Ascending aorta (tissue), 2 donors: ENCODE measurements around the gene NECAB2. TPM values are rescaled to one million over a fixed set of nuclear protein-coding genes. Genes with fewer than 3 reads are reported as not detected.
A peak's percentile ranks its signal among the peaks of the same experiment; 100 is the strongest.

Experiments
- DNase-seq, 2 donors: peaks; one replicate each; pipeline ENCODE4 v3.0.0-alpha.2; 2019; ENCODE audit warnings: low spot score in 2 of 2
- H3K27ac ChIP-seq, 2 donors: fragments of 200-600 bp; sonication (generic); one replicate each; pipeline ENCODE4 v1.5.1; 2016 to 2017; ENCODE audit warnings: mild to moderate bottlenecking in 1 of 2
- H3K27me3 ChIP-seq: fragments of 200-600 bp; sonication (generic); one replicate; pipeline ENCODE4 v1.5.1; 2017
- H3K36me3 ChIP-seq, 2 donors: fragments of 200-600 bp; sonication (generic); one replicate each; pipeline ENCODE4 v1.5.1; 2016
- H3K4me1 ChIP-seq, 2 donors: fragments of 200-600 bp; sonication (generic); one replicate each; pipeline ENCODE4 v1.5.1; 2016 to 2017; ENCODE audit warnings: mild to moderate bottlenecking in 1 of 2
- H3K4me3 ChIP-seq, 2 donors: fragments of 200-600 bp; sonication (generic); one replicate each; pipeline ENCODE4 v1.5.1; 2016 to 2017; ENCODE audit warnings: mild to moderate bottlenecking in 1 of 2
- H3K9me3 ChIP-seq, 2 donors: fragments of 200-600 bp; sonication (generic); one replicate each; pipeline ENCODE4 v1.5.1; 2016
- intact Hi-C: fragments of 100-400 bp; cut with DNase I; formaldehyde crosslinking; loops from one replicate; pipeline ENCODE4 v1.15.1; 2023
- total RNA-seq: library from RNA; depleted of rRNA; stranded (reverse); fragments of >200 nt; gene quantifications from one replicate; pipeline ENCODE4 v1.1.0, GENCODE V29; 2016
- TF ChIP-seq, protein P1 (sequence below), 3 experiments: fragments of 200-600 bp in 2 of 3; fragments of 450-650 bp in 1 of 3; sonication (generic) in 2 of 3; IDR thresholded peaks; one replicate each; pipeline ENCODE4 v1.5.1; 2016 to 2019; ENCODE audit warnings: antibody characterized with exemption in 3 of 3, mild to moderate bottlenecking in 1 of 3, moderate library complexity in 1 of 3

NECAB2 gene
- total RNA-seq, 1 donor from 2014 or later: not detected

DNA sequence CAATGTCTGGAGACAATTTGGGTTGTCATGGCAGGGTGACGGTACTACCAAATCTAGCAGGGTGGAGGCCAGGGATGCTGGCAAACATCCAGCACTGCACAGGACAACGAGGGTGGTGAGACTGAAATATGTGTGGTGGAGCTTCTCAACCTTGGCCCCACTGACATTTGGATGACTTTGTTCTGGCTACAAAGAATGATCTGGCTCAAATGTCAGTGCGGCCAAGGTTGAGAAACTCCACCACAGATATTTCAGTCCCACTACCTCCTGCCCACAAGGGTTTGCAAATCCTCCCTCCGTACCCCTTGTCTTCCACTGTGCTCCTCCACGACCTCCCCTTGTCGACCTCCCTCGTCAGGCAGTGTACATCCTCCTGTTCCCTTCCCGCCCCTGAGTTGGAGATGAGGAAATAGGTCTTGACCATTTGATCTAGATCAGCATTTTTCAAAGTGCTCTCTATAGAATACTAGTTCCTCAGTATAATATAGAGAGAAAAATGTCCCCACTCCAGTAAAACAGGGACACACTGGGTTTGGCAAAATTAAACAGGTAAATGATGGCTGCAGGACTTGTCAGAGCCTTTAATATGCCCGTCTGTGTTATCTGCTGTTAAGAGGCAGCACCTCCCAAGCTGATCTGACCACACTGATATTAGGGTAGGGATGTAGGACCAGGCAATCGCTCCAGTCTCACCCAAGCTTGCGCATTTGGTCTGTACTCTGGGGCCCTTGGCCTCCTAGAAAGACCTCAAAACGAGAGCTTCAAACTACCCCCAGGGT is 8.2 kb upstream of the NECAB2 start:
- Histone ChIP-seq H3K36me3 (peaks cover 28 to 56% of the 10 kb centered on the region in 2 donors), H3K4me1 (peaks cover 1 to 6% of the 10 kb centered on the region in 2 donors), H3K4me3 (no peak overlapping the region), H3K27ac (no peak overlapping the region), H3K27me3 (no peaks in the 10 kb centered on the region), H3K9me3 (no peaks in the 10 kb centered on the region)
- intact Hi-C loops: loop anchor here (10.0 kb wide), 1 partner anchor 245 kb away; no protein-coding TSS in a partner anchor
- TF ChIP-seq, protein P1, sequence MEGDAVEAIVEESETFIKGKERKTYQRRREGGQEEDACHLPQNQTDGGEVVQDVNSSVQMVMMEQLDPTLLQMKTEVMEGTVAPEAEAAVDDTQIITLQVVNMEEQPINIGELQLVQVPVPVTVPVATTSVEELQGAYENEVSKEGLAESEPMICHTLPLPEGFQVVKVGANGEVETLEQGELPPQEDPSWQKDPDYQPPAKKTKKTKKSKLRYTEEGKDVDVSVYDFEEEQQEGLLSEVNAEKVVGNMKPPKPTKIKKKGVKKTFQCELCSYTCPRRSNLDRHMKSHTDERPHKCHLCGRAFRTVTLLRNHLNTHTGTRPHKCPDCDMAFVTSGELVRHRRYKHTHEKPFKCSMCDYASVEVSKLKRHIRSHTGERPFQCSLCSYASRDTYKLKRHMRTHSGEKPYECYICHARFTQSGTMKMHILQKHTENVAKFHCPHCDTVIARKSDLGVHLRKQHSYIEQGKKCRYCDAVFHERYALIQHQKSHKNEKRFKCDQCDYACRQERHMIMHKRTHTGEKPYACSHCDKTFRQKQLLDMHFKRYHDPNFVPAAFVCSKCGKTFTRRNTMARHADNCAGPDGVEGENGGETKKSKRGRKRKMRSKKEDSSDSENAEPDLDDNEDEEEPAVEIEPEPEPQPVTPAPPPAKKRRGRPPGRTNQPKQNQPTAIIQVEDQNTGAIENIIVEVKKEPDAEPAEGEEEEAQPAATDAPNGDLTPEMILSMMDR (IDR thresholded peaks at IDR 0.05): no peak
- DNase-seq: no peak

DNA sequence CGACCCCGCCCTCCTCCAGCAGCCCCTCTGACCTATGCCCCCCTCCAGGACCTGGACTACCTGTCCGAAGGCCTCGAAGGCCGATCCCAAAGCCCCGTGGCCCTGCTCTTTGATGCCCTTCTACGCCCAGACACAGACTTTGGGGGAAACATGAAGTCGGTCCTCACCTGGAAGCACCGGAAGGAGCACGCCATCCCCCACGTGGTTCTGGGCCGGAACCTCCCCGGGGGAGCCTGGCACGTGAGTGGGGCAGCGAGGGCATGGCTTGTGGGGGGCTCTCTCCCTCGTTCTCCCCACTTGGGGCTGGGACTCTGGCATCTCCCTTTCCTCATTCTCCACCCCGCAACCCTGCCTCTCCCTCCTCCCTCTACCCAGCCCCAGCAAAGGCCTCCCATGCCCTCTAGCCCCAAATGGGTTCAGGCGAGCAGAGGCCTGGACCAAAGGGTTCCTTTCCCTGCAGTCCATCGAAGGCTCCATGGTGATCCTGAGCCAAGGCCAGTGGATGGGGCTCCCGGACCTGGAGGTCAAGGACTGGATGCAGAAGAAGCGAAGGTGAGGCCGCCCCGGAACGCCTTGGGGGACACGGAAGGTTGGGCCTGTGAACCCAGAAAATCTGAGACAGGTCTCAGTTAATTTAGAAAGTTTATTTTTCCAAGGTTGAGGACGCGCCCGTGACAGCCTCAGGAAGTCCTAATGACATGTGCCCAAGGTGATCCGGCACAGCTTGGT is 7.4 kb upstream of the NECAB2 start:
- Histone ChIP-seq H3K4me3 (no peak overlapping the region), H3K27me3 (no peaks in the 10 kb centered on the region), H3K4me1 (no peaks in the 10 kb centered on the region), H3K9me3 (no peaks in the 10 kb centered on the region), H3K36me3 (peaks cover 32 to 62% of the 10 kb centered on the region in 2 donors), H3K27ac (no peak overlapping the region)
- no peak for DNase-seq
- TF ChIP-seq, protein P1 (IDR thresholded peaks at IDR 0.05): no peak
- intact Hi-C loops: no loop called here

DNA sequence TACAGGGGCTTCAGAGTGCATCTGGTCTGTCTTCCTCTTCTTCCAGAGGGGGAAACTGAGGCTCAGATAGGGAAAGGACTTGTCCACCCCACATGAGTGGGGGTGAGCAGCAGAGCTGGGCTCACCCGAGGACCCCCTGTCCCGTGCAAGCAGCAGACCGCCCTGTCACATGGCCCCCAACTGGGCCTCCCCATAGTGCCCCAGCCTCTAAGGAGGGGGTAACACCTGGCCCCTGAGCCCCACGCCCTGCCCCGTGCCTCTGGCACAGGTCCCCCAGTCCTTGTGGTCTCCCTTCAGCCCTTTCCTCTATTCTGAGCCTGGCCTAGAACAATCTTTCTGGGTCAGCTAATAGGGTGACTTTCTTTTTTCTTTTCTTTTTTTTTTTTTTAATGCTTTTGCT is 6.5 kb upstream of the NECAB2 start:
- Histone ChIP-seq H3K4me3 (no peak overlapping the region), H3K27ac (no peak overlapping the region), H3K36me3 (peaks cover 36 to 68% of the 10 kb centered on the region in 2 donors), H3K9me3 (no peaks in the 10 kb centered on the region), H3K4me1 (no peaks in the 10 kb centered on the region), H3K27me3 (no peaks in the 10 kb centered on the region)
- no peak for DNase-seq
- TF ChIP-seq, protein P1 (IDR thresholded peaks at IDR 0.05): no peak
- intact Hi-C loops: no loop called here

DNA sequence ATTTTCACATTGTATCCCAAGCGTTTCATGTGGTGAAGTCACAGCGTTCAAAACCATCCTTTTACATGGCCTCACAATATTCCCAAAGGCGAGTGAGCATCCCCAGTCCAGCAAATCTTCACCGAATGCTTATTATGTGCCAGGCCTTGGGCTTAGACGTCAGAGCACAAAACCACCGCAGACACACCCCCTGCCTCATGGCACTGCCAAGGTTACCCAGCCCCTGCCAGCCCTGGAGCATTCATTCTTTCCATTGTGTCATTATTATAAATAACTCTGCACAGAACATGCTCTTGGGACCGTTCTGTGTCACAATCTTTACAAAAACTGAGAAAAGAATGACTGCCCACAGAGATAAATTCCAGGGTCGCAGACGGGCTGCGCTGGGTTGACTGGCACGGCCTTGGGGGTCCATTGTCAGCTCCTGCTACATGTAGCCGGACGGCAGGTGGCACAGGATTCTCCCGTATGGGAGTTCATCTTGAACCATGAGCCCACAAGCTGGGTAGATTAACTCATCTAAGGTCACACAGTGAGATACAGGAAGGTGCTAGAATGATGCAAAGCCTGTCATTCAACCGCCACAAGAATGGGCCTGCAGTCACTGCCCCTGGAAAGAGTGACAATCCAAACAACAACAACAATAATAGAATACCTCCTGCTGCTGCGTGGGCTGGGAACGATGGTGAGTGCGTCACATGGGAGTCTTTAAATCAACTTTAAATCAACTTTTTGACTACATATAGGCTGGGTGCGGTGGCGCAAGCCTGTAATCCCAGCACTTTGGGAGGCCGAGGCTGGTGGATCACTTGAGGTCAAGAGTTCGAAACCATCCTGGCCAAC is 4.5 kb upstream of the NECAB2 start:
- Histone ChIP-seq H3K4me3 (no peak overlapping the region), H3K36me3 (peaks cover 36 to 59% of the 10 kb centered on the region in 2 donors), H3K4me1 (peaks cover 0 to 3% of the 10 kb centered on the region in 2 donors), H3K27ac (peak overlapping the region; percentile 61 to 71), H3K27me3 (no peaks in the 10 kb centered on the region), H3K9me3 (no peaks in the 10 kb centered on the region)
- DNase-seq: peak in 1 of 2 donors; percentile 75
- intact Hi-C loops: no loop called here
- TF ChIP-seq, protein P1 (IDR thresholded peaks at IDR 0.05): no peak

DNA sequence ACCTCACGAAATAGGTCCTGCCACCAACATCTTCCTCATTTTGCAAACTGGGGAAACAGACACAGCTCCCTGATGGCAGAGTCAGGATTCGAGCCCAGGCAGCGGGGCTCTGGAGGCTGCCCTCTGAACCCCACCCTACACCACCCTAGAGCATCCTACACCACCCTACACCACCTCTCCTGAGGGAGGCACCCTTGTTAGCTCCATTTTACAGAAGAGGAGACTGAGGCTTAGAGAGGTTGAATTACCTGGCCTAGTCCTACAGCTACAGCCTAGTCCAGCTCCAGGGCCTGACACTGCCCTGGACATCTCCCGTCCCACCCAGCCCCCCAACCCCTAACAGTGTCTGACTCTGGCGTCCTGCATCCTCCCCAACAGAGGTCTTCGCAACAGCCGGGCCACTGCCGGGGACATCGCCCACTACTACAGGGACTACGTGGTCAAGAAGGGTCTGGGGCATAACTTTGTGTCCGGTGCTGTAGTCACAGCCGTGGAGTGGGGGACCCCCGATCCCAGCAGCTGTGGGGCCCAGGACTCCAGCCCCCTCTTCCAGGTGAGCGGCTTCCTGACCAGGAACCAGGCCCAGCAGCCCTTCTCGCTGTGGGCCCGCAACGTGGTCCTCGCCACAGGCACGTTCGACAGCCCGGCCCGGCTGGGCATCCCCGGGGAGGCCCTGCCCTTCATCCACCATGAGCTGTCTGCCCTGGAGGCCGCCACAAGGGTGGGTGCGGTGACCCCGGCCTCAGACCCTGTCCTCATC is 3.2 kb upstream of the NECAB2 start:
- no peak overlapping the region for H3K4me3 ChIP-seq
- H3K27ac ChIP-seq: no peak overlapping the region
- TF ChIP-seq, protein P1 (IDR thresholded peaks at IDR 0.05): no peak
- peaks cover 0 to 3% of the 10 kb centered on the region in 2 donors for H3K4me1 ChIP-seq
- peaks cover 29 to 46% of the 10 kb centered on the region in 2 donors for H3K36me3 ChIP-seq
- H3K9me3 ChIP-seq: no peaks in the 10 kb centered on the region
- H3K27me3 ChIP-seq: peaks cover 5% of the 10 kb centered on the region
- DNase-seq: no peak
- intact Hi-C loops: no loop called here
